HG03354 (cell line): Measurements from ENCODE around the gene FAM222B.
"Not testable (repeated sequence)": the region's sequence is repeated elsewhere in the genome, so short reads cannot be mapped to it uniquely, and the experiment has no call there.

Experiments
- ATAC-seq: cut with Tn5 transposase; IDR thresholded peaks from one replicate; pipeline ENCODE4 v1.9.1; 2021; ENCODE audit warnings: mild to moderate bottlenecking; ENCODE audit not compliant: unreplicated experiment, poor library complexity, severe bottlenecking

FAM222B gene

DNA sequence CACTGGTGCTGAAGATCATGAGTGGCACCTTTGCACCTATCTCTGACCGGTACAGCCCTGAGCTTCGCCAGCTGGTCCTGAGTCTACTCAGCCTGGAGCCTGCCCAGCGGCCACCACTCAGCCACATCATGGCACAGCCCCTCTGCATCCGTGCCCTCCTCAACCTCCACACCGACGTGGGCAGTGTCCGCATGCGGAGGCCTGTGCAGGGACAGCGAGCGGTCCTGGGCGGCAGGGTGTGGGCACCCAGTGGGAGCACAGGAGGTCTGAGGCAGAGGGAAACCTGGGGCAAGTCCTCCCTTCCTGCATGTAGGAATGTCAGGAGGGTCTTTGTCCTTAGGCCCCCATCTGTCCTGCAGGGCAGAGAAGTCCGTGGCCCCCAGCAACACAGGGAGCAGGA lies 105.3 kb downstream of the FAM222B start:
- no peak for ATAC-seq

DNA sequence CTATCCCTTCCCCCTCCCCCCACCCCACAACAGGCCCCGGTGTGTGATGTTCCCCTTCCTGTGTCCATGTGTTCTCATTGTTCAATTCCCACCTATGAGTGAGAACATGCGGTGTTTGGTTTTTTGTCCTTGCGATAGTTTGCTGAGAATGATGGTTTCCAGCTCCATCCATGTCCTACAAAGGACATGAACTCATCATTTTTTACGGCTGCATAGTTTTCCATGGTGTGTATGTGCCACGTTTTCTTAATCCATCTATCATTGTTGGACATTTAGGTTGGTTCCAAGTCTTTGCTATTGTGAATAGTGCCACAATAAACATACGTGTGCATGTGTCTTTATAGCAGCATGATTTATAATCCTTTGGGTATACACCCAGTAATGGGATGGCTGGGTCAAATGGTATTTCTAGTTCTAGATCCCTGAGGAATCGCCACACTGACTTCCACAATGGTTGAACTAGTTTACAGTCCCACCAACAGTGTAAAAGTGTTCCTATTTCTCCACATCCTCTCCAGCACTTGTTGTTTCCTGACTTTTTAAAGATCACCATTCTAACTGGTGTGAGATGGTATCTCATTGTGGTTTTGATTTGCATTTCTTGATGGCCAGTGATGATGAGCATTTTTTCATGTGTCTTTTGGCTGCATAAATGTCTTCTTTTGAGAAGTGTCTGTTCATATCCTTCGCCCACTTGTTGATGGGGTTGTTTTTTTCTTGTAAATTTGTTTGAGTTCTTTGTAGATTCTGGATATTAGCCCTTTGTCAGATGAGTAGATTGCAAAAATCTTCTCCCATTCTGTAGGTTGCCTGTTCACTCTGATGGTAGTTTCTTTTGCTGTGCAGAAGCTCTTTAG lies 106.4 kb downstream of the FAM222B start:
- not testable (repeated sequence) for ATAC-seq

DNA sequence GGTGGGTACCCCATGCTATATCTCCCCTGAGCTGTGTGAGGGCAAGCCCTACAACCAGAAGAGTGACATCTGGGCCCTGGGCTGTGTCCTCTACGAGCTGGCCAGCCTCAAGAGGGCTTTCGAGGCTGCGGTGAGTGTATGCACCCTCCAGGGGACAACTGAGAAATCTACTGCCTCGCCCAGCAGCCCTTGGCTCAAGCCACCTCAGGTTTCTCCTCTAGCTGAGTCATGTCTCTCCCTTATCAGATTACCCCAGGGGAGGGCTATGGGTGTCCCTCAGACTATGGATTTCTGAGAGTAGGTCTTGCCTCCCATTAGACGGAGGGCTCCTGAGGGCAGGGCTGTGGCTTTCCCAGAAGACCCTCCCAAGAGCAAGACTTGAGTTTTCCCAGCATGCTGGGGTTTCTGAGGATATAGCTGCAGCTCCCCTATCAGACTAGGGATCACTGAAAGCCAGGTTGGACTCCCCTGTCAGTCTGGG lies 107.3 kb downstream of the FAM222B start:
- ATAC-seq = no peak

DNA sequence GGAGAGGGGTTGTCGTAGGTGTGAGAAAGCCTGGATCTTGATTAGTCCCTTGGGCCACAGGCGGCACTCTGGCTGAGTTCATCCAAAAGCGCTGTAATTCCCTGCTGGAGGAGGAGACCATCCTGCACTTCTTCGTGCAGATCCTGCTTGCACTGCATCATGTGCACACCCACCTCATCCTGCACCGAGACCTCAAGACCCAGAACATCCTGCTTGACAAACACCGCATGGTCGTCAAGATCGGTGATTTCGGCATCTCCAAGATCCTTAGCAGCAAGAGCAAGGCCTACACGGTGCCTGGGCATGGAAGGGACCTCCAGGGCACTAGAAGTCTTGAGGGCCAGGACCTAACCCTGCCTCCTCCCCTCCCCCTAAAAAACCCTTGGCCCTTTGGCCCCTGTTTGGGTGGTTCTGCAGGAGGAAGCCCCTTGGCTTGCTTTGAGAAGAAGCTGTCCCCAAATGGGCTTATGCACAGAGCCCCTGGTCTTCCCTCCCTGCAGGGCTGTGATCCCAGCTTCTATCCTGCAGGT lies 107.8 kb downstream of the FAM222B start:
- ATAC-seq = no peak

DNA sequence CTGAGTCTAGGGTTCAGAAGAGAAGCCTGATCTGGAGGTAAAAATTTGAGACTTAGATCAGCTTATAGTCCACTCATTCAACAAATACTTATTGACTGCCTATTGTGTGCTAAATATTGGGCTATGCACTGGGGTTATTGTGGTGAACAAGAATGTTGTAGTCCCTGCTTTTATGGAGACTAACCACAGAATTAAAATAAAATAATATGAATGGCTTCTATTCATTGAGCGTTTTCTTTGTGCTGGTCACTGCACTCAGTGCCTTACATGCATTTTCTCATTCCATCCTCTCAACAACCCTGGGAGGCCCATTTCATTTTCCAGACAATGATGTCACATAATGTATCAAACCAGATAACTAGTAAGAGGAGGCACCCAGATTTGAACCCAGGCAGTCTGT lies 109.2 kb downstream of the FAM222B start:
- no peak for ATAC-seq

DNA sequence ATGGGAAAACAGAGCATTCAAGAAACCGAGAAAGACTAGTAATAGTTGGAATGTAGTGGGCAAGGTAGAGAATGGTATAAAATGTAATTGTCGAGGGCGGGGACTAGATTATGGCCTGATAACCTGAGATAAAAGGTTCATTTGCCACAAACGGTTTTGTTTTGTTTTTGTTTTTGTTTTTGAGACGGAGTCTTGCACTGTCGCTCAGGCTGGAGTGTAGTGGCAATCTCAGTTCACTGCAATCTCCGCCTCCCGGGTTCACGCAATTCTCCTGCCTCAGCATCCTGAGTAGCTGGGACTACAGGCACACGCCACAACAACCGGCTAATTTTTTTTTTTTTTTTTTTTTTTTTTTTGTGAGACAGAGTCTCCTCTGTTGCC lies 112.7 kb downstream of the FAM222B start:
- no peak for ATAC-seq

DNA sequence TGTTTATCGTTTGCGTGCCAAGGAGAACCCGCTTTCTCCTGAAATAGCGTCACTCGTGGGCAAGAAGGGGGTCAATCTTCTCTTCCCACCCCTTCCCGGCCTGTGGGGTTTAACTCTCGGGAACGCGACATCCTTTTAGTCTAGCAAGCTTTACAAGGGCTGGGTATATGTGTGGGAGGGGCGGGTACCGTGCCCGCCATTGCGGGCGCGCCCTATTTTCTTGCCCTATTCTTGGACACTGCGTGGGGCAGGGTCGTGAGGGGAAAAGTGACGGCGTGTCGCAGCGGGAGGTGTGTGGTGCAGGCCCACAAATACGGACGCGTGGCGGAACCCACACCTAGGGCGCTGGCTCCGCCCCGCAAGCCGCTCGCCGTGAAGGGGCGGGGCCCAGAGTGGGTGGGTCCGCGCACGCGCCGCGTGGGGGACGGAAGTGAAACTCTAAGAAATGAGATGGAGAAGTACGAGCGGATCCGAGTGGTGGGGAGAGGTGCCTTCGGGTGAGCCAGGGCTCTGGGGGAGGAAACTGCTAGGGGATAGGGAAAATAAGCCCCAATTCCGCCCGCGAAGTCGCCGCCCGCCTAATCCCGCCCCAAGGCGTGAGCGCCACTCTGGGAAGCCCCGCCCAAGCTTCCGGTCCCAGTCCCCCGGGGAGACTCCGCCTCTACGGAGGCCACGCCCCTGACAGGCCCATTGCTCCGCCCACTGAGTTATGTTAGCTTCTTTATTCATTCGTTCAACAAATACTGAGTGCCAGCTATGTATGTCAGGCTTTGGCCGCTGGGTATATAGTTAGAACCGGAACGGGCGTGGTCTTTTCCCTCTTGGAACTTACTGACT lies 114.0 kb downstream of the FAM222B start, which contains the start of gene NEK8:
Gene NEK8, plus strand, starts transcription at position 425 of the 837 bp plus-strand sequence. Its CDS starts 26 bp downstream, at position 451.
- peak; percentile 42 for ATAC-seq

DNA sequence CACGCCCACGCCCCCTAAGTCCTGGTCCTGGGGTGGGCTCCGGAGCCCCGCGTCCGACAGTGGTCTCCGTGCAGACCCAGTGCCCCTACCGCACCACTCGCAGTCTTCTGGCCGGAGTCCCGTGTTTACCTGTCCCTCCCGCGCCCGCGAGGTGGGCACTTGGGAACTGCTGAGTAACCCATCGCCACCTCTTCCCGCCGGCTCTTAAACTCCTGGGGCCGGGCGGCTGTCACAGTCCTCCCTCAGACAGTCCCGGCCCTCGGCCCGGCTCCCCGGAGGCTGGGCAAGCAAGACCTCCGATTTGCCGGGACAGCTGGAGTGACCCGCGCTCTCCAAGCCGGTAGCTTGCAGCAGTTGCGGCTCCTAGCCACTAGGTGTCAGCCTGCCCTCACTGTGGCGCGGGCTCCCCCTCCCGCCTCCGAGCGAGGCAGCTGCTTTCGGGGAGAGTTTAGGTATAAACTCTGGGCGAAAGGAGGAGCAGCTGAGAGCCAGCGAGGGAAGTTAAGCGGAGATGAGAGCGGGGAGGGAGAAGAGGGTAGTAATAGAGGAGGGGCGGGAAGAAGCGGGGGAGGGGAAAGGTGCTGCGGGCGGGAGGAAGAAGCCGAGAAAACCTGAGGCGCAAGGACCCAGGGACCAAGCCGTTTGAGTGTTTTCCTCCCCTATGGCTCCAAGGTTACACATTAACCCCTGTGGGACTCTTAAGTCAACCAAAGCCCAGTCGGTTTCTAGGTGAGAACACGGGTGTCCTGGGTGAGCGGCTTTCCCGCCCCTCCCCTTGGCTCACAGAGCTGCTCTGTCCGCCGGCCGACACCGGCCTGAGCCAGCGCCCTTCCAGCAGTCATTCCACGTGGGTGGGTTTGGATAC lies 115.7 kb downstream of the FAM222B start:
- ATAC-seq = peak; percentile 43

DNA sequence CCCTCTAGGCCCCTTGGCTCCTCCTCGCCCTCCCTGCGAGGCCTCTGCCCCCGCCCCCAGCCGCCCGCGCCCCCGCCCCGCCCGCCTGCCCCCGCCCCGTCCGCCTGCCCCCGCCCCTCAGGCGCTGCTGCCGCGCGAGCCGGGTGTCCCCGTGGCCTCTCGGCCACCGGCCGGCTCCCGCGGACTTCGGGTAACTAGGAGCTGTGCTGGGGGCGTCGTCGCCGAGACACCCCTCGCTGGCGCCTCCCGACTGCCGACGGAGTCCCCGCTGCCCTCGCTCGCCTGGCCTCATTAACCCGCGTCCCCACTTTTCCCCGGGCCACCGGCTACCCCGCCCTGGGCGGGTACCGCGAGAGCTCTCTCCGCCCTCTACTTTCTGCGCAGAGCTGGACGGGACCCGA lies 116.4 kb downstream of the FAM222B start, which contains the start of gene TLCD1:
Gene TLCD1, minus strand, starts transcription at position 8 of the 401 bp plus-strand sequence. CDS start 136 bp downstream, outside the sequence.
- ATAC-seq = no peak

DNA sequence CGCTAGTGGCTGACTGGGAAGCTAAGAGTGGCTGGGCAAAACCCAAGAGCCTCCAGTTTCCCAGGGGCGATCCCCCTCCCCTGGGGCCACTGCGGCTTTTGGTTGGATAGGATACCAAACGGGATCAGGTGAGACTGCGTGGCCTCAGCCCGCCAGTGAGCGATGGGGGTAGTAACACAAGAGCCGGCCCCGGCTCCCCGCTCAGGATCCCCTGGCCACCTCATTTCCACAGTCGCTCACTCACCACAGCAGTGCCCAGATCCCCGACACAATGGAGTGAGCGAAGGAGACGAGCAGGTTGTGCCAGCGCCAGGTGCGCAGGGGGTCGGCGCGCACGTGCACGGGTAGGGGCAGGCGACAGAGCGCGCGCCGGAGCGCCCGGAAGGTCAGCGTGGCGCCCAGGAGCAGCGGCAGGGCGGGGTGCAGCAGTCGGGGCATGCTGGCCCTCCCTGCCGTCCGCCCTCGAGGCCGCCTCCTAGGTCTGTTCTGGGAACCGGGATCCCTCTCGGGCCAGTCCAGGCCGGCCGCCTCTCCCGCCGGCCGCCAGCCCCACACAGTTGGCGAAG lies 116.8 kb downstream of the FAM222B start:
- ATAC-seq = no peak

DNA sequence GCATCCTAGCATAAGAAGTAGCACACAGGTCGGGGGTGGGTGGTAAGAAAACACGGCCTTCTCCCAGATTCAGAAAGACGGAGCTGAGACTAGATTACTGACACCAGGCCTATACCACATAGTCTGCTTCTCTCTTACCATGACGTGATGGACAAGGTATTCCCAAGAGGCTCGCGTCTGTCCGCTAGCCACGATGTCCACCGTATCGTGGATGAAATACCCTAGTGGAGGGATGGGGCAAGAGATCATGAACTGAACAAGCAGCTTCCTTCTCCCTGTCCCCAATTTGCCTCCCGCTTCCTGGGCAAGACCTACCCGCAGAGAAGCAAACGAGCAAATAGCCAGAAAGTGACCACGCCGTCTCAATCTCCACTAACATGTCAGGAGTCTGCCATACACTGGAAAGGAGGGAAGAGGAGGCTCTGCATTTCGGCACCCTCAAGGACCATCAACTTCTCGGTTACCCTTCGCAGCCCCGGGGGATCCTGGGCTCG lies 117.4 kb downstream of the FAM222B start:
- ATAC-seq = no peak

DNA sequence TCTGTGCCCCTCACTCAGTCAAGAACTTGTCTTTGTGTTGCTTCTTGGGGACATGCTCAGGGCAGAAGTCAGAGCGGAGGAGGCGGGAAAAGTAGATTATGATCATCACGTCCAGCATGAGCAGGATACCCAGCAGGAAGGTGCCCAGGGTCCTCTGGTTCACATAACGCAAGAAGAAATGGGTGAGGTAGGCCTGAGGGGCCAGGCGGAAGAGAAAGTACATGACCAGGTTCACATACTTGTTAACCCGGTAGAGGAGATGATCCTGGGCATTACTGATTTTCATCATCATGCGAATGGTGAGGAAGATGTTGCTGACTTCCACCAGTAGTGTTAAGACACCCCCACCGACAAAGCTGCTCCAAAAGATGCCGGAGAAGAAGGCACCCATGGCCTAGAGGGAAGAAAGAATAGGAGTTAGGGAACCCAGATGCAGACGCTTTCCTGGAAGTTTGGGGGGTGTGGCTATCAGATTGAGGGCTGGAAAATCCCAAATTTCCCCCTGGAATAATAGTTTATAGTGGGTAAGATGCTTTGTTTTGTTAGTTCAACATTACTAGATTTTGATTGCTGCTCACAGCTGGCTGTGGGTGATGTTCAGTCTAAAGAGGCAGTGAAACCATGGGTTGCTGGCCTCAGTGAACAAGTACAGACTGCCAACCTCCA lies 118.0 kb downstream of the FAM222B start:
- ATAC-seq = no peak

DNA sequence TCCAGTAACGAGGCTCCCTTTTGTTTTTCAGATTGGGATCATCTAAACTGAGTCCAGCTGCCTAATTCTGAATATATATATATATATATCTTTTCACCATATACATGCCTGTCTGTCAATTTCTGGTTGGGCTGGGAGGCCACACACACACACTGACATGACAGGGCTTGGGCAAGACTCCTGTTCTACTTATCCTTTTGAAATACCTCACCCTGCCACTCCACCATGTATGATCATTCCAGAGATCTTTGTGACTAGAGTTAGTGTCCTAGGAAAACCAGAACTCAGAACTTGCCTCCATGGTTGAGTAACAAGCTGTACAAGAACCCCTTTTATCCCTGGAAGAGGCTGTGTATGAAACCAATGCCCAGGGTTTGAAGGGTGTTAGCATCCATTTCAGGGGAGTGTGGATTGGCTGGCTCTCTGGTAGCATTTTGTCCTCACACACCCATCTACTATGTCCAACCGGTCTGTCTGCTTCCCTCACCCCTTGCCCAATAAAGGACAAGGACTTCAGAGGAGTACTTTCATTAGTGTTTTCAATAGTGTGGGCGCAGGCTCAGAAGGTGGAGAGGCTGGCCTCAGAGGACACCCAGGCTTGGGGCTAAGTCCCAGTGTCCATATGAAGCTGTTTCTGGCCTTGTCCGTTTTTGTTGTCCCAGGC lies 118.6 kb downstream of the FAM222B start:
- not testable (repeated sequence) for ATAC-seq

DNA sequence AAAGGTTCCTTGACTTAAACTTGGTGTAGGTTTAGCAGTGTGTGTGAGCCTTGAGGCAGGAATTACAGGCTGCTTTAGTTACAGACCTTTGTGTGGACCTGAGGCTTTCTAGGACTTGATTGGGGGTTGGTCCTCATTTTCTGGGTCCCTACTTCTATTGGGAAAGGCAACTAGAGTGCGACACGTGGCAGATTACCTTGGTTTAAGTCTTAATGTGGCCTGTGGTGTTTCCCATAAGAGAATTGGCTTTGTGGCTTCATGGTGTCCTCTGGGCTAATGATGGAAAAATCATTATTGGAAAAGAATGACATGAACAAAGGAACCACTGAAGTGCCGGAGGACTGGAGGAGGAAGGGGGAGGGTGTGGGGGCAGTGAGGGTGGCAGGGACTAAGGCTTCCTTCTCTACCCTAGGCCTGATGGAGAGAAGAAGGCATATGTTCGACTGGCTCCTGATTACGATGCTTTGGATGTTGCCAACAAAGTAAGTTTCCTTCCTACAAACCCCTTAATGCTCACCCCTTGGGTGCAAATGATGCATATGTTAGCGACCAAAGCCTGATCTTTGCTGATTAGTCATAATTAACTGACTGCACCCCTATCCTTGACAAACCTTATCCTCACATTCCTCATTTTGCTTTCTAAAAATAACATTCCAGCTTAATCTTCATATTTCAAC lies 119.3 kb downstream of the FAM222B start:
- no peak for ATAC-seq

DNA sequence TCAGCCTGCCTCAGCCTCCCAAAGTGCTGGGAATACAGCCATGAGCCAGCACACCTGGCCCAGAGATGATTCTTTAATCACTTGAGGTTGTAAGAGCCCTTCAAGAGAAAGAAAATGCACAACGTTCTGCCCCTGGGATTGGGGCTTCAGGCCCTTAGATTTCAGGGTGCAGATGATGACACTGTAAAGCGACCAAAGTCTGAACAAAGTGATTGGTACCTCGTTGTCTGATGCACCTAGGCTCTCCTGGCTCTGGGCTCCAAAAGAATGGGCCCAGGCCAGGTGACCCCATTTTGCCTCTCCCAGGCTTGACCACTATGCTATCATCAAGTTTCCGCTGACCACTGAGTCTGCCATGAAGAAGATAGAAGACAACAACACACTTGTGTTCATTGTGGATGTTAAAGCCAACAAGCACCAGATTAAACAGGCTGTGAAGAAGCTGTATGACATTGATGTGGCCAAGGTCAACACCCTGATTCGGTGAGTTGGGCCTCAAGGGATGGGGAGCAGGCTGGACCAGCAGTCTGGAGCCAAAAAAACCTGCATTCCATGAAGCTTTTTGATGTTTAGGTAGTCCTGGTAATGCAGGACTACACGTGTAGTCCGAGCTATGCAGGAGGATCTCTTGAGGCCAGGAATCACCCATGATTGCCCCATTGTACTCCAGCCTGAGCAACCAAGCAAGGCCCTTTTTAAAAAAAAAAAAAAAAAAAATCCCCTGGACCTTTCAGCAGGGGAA lies 120.0 kb downstream of the FAM222B start:
- ATAC-seq = no peak

DNA sequence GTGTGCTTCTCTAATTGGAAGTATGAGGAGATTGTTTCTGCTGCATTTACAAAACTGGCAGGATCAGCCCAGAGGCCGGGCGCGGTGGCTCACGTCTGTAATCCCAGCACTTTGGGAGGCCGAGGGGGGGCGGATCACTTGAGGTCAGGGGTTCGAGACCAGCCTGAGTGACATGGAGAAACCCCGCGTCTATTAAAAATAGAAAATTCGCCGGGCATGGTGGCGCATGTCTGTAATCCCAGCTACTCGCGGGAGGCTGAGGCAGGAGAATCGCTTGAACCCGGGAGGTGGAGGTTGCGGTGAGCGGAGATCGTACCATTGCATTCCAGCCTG lies 121.6 kb downstream of the FAM222B start:
- not testable (repeated sequence) for ATAC-seq
